NT2/D1 (cell line): ENCODE measurements around the gene RPL7A.

Experiments
- YY1 ChIP-seq: IDR thresholded peaks from 2 replicates; pipeline ENCODE4 v1.6.1; 2011; ENCODE audit not compliant: insufficient read length, insufficient read depth
- ZNF274 ChIP-seq: IDR thresholded peaks from 2 replicates; pipeline ENCODE4 v1.6.1; 2011; ENCODE audit warnings: mild to moderate bottlenecking, low read depth, low read length

- TF ChIP-seq ZNF274 (no peak), YY1 (no peak)
These were observed 8.4 kb upstream of the RPL7A start for GRCh38 chr9:133339641-133340040.
